Measurements from ENCODE around the gene IKBKE. TPM values are rescaled to one million over a fixed set of nuclear protein-coding genes. Genes with fewer than 3 reads are reported as not detected.

The IKBKE gene
- polyA plus RNA-seq, 1 donor from 2014 or later, result not detected

- H3F3A ChIP-seq (ENCODE audit: insufficient read depth, low read length, poor library complexity, severe bottlenecking), result no peaks in the 10 kb centered on the region
- H3K4me2 ChIP-seq (ENCODE audit: low read length), result no peak overlapping the region
- no peaks in the 10 kb centered on the region for H3K79me2 ChIP-seq (replicated peaks; ENCODE audit: insufficient read depth, low read length)
- H3K9me3 ChIP-seq (ENCODE audit: low read length), result no peaks in the 10 kb centered on the region
- no peaks in the 10 kb centered on the region for H3K36me3 ChIP-seq (ENCODE audit: insufficient read depth, low read length)
- no peak overlapping the region for H3K27ac ChIP-seq (ENCODE audit: low read length)
- no peak overlapping the region for H3K4me3 ChIP-seq (ENCODE audit: low read length)
- TF ChIP-seq, protein P1, sequence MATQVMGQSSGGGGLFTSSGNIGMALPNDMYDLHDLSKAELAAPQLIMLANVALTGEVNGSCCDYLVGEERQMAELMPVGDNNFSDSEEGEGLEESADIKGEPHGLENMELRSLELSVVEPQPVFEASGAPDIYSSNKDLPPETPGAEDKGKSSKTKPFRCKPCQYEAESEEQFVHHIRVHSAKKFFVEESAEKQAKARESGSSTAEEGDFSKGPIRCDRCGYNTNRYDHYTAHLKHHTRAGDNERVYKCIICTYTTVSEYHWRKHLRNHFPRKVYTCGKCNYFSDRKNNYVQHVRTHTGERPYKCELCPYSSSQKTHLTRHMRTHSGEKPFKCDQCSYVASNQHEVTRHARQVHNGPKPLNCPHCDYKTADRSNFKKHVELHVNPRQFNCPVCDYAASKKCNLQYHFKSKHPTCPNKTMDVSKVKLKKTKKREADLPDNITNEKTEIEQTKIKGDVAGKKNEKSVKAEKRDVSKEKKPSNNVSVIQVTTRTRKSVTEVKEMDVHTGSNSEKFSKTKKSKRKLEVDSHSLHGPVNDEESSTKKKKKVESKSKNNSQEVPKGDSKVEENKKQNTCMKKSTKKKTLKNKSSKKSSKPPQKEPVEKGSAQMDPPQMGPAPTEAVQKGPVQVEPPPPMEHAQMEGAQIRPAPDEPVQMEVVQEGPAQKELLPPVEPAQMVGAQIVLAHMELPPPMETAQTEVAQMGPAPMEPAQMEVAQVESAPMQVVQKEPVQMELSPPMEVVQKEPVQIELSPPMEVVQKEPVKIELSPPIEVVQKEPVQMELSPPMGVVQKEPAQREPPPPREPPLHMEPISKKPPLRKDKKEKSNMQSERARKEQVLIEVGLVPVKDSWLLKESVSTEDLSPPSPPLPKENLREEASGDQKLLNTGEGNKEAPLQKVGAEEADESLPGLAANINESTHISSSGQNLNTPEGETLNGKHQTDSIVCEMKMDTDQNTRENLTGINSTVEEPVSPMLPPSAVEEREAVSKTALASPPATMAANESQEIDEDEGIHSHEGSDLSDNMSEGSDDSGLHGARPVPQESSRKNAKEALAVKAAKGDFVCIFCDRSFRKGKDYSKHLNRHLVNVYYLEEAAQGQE (IDR thresholded peaks at IDR 0.05; ENCODE audit: borderline replicate concordance), result no peak
- TF ChIP-seq TAF1 (IDR thresholded peaks at IDR 0.05; ENCODE audit: low read depth), result no peak
- TF ChIP-seq, protein P2, sequence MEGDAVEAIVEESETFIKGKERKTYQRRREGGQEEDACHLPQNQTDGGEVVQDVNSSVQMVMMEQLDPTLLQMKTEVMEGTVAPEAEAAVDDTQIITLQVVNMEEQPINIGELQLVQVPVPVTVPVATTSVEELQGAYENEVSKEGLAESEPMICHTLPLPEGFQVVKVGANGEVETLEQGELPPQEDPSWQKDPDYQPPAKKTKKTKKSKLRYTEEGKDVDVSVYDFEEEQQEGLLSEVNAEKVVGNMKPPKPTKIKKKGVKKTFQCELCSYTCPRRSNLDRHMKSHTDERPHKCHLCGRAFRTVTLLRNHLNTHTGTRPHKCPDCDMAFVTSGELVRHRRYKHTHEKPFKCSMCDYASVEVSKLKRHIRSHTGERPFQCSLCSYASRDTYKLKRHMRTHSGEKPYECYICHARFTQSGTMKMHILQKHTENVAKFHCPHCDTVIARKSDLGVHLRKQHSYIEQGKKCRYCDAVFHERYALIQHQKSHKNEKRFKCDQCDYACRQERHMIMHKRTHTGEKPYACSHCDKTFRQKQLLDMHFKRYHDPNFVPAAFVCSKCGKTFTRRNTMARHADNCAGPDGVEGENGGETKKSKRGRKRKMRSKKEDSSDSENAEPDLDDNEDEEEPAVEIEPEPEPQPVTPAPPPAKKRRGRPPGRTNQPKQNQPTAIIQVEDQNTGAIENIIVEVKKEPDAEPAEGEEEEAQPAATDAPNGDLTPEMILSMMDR (IDR thresholded peaks at IDR 0.05; ENCODE audit: poor library complexity, severe bottlenecking), result no peak
- no peak for TF ChIP-seq RAD21 (conservative IDR thresholded peaks at IDR 0.05)
- TF ChIP-seq EZH2 (IDR thresholded peaks at IDR 0.05; ENCODE audit: borderline replicate concordance, insufficient read depth, low read length, poor library complexity, severe bottlenecking), result no peak
- TF ChIP-seq MXI1 (conservative IDR thresholded peaks at IDR 0.05; ENCODE audit: poor library complexity, severe bottlenecking), result no peak
- TF ChIP-seq SMC3 (conservative IDR thresholded peaks at IDR 0.05; ENCODE audit: poor library complexity), result no peak
- no peak for TF ChIP-seq EP300 (conservative IDR thresholded peaks at IDR 0.05; ENCODE audit: poor library complexity, severe bottlenecking)
- no peak for TF ChIP-seq POLR2AphosphoS5 (IDR thresholded peaks at IDR 0.05)
- H3K27me3 ChIP-seq (ENCODE audit: insufficient read depth, low read depth, low read length), result no peaks in the 10 kb centered on the region
- H2AFZ ChIP-seq (ENCODE audit: low read depth, low read length), result no peak overlapping the region
- no peaks in the 10 kb centered on the region for H3K9me2 ChIP-seq (ENCODE audit: insufficient read depth, low read length)
- H3K9ac ChIP-seq (ENCODE audit: low read length), result no peak overlapping the region
- H4K20me1 ChIP-seq (ENCODE audit: insufficient read depth), result no peaks in the 10 kb centered on the region
Measured at GRCh38 chr1:206435445-206435844, 34.8 kb upstream of the IKBKE start.

GRCh38 chr1:206438554-206438953 lies 31.7 kb upstream of the IKBKE start:
- no peak overlapping the region for H3K4me2 ChIP-seq (ENCODE audit: low read length)
- no peak overlapping the region for H3K9ac ChIP-seq (ENCODE audit: low read length)
- no peak overlapping the region for H3K4me3 ChIP-seq (ENCODE audit: low read length)
- no peaks in the 10 kb centered on the region for H3K79me2 ChIP-seq (replicated peaks; ENCODE audit: insufficient read depth, low read length)
- no peaks in the 10 kb centered on the region for H3K9me2 ChIP-seq (ENCODE audit: insufficient read depth, low read length)
- peaks cover 13% of the 10 kb centered on the region for H3K36me3 ChIP-seq (ENCODE audit: insufficient read depth, low read length)
- no peak overlapping the region for H2AFZ ChIP-seq (ENCODE audit: low read depth, low read length)
- TF ChIP-seq MXI1 (conservative IDR thresholded peaks at IDR 0.05; ENCODE audit: poor library complexity, severe bottlenecking) (no peak), TAF1 (IDR thresholded peaks at IDR 0.05; ENCODE audit: low read depth) (no peak), RAD21 (conservative IDR thresholded peaks at IDR 0.05) (no peak), SMC3 (conservative IDR thresholded peaks at IDR 0.05; ENCODE audit: poor library complexity) (no peak), EP300 (conservative IDR thresholded peaks at IDR 0.05; ENCODE audit: poor library complexity, severe bottlenecking) (no peak), EZH2 (IDR thresholded peaks at IDR 0.05; ENCODE audit: borderline replicate concordance, insufficient read depth, low read length, poor library complexity, severe bottlenecking) (no peak), POLR2AphosphoS5 (IDR thresholded peaks at IDR 0.05) (no peak)
- TF ChIP-seq, protein P2 (IDR thresholded peaks at IDR 0.05; ENCODE audit: poor library complexity, severe bottlenecking), result no peak
- TF ChIP-seq, protein P1 (IDR thresholded peaks at IDR 0.05; ENCODE audit: borderline replicate concordance), result no peak
- H4K20me1 ChIP-seq (ENCODE audit: insufficient read depth), result no peaks in the 10 kb centered on the region
- H3K27ac ChIP-seq (ENCODE audit: low read length), result no peak overlapping the region
- no peaks in the 10 kb centered on the region for H3K27me3 ChIP-seq (ENCODE audit: insufficient read depth, low read depth, low read length)
- H3K9me3 ChIP-seq (ENCODE audit: low read length), result no peaks in the 10 kb centered on the region
- no peaks in the 10 kb centered on the region for H3F3A ChIP-seq (ENCODE audit: insufficient read depth, low read length, poor library complexity, severe bottlenecking)
